Measurements from ENCODE around the gene GDPD4.

Gene GDPD4

GRCh38 chr11:77171254-77171653 is 130.2 kb downstream of the GDPD4 start:
- DNase-seq (ENCODE audit: extremely low read depth, low read depth) = no peak
- TF ChIP-seq CTCF (IDR thresholded peaks at IDR 0.05; ENCODE audit: low read depth, low read length) = no peak

- no peak for DNase-seq (ENCODE audit: extremely low read depth, low read depth)
- no peak for TF ChIP-seq CTCF (IDR thresholded peaks at IDR 0.05; ENCODE audit: low read depth, low read length)
These were observed 131.4 kb downstream of the GDPD4 start for GRCh38 chr11:77170107-77170506.

- TF ChIP-seq CTCF (IDR thresholded peaks at IDR 0.05; ENCODE audit: low read depth, low read length) = no peak
- DNase-seq (ENCODE audit: extremely low read depth, low read depth) = no peak
These were observed 133.7 kb downstream of the GDPD4 start for GRCh38 chr11:77167791-77168190.

GRCh38 chr11:77167111-77167626 is 134.3 kb downstream of the GDPD4 start:
- DNase-seq (ENCODE audit: extremely low read depth, low read depth) = no peak
- no peak for TF ChIP-seq CTCF (IDR thresholded peaks at IDR 0.05; ENCODE audit: low read depth, low read length)
